Bronchial epithelial cell (primary cell): ENCODE measurements around the gene GMPR2. TPM values are rescaled to one million over a fixed set of nuclear protein-coding genes. Genes with fewer than 3 reads are reported as not detected.
"Not testable (repeated sequence)": the region's sequence is repeated elsewhere in the genome, so short reads cannot be mapped to it uniquely, and the experiment has no call there.

Experiments
- DNase-seq: peaks from one replicate; pipeline ENCODE4 v3.0.0-alpha.2; 2010; ENCODE audit warnings: low read depth
- FAIRE-seq: peaks from 2 replicates; lab custom pipeline; 2011; peaks lifted over from hg19 to GRCh38; lab: Jason Lieb, UNC
- H3K27me3 ChIP-seq: 2 replicates; pipeline ENCODE4 v1.5.1; 2011; ENCODE audit warnings: low read length; ENCODE audit not compliant: control insufficient read depth, insufficient read depth
- H3K36me3 ChIP-seq: 2 replicates; pipeline ENCODE4 v1.5.1; 2011; ENCODE audit warnings: low read length; ENCODE audit not compliant: control insufficient read depth, insufficient read depth
- H3K4me3 ChIP-seq: 2 replicates; pipeline ENCODE4 v1.5.1; 2011; ENCODE audit warnings: mild to moderate bottlenecking, low read depth, low read length, control low read depth
- CTCF ChIP-seq: IDR thresholded peaks from 2 replicates; pipeline ENCODE4 v1.5.1; 2011; ENCODE audit warnings: mild to moderate bottlenecking, moderate library complexity, low read length, control low read depth, inconsistent platforms; ENCODE audit not compliant: insufficient read depth, severe bottlenecking
- total RNA-seq: library from RNA; depleted of rRNA; stranded (reverse); fragments of >200 nt; gene quantifications from 2 replicates; pipeline ENCODE4 v1.2.1, GENCODE V29; 2014

The GMPR2 gene
- total RNA-seq, 1 donor from 2014 or later, result 98.7 TPM

GRCh38 chr14:24238123-24238522, 5.4 kb downstream of the GMPR2 start:
- DNase-seq, result peak; percentile 91

GRCh38 chr14:24238527-24239037, 5.9 kb downstream of the GMPR2 start:
- H3K36me3 ChIP-seq, result peaks cover 26% of the 10 kb centered on the region
- H3K27me3 ChIP-seq, result no peaks in the 10 kb centered on the region
- no peak for FAIRE-seq
- H3K4me3 ChIP-seq, result no peak overlapping the region
- TF ChIP-seq CTCF, result no peak
- peak; percentile 38 for DNase-seq

More at GRCh38 chr14:24238123-24238522, 5.4 kb downstream of the GMPR2 start:
- no peak for FAIRE-seq
- no peak overlapping the region for H3K4me3 ChIP-seq
- peaks cover 26% of the 10 kb centered on the region for H3K36me3 ChIP-seq
- TF ChIP-seq CTCF, result no peak
- no peaks in the 10 kb centered on the region for H3K27me3 ChIP-seq

- no peak for DNase-seq
- peaks cover 23% of the 10 kb centered on the region for H3K36me3 ChIP-seq
- no peak for FAIRE-seq
- TF ChIP-seq CTCF, result no peak
- H3K4me3 ChIP-seq, result peak overlapping the region; percentile 15
- no peaks in the 10 kb centered on the region for H3K27me3 ChIP-seq
Measured at GRCh38 chr14:24240110-24240918, 7.6 kb downstream of the GMPR2 start.

GRCh38 chr14:24241829-24242443, 9.2 kb downstream of the GMPR2 start:
- TF ChIP-seq CTCF, result peak; percentile 66
- no peak for FAIRE-seq
- Histone ChIP-seq H3K4me3 (peak overlapping the region; percentile 81), H3K27me3 (no peaks in the 10 kb centered on the region), H3K36me3 (peaks cover 17% of the 10 kb centered on the region)
- DNase-seq, result peak; percentile 82

- DNase-seq, result peak; percentile 19
- Histone ChIP-seq H3K4me3 (peak overlapping the region; percentile 81), H3K27me3 (no peaks in the 10 kb centered on the region), H3K36me3 (peaks cover 12% of the 10 kb centered on the region)
- FAIRE-seq, result no peak
- no peak for TF ChIP-seq CTCF
Measured at GRCh38 chr14:24243336-24243836, 10.7 kb downstream of the GMPR2 start.

GRCh38 chr14:24245350-24245749, 12.6 kb downstream of the GMPR2 start:
- not testable (repeated sequence) for FAIRE-seq, H3K4me3 ChIP-seq, H3K27me3 ChIP-seq, DNase-seq
- peaks cover 11% of the 10 kb centered on the region for H3K36me3 ChIP-seq
